Tibial artery (tissue), 4 donors: ENCODE results near the gene ZCCHC7.
"Not testable (repeated sequence)": the region's sequence is repeated elsewhere in the genome, so short reads cannot be mapped to it uniquely, and the experiment has no call there.

ENCODE experiments used
- DNase-seq, 2 donors: peaks; one replicate each; pipeline ENCODE4 v3.0.0-alpha.2; 2019
- H3K27ac ChIP-seq, 2 donors: fragments of 200-600 bp; sonication (generic) in 1 of 2; 1 replicate in 1 of 2; 2 replicates in 1 of 2; pipeline ENCODE4 v1.5.1; 2018 to 2019; ENCODE audit warnings: mild to moderate bottlenecking in 1 of 2
- H3K27me3 ChIP-seq, 2 donors: fragments of 200-600 bp; sonication (generic) in 1 of 2; one replicate each; pipeline versions ENCODE4 v1.5.1 to v1.6.0; 2016 to 2019
- H3K36me3 ChIP-seq, 3 donors: fragments of 200-600 bp; sonication (generic) in 2 of 3; one replicate each; pipeline ENCODE4 v1.5.1; 2016 to 2019; ENCODE audit warnings: mild to moderate bottlenecking in 2 of 3
- H3K4me1 ChIP-seq, 4 donors: fragments of 200-600 bp; sonication (generic) in 2 of 4; 1 replicate in 3 of 4; 2 replicates in 1 of 4; pipeline ENCODE4 v1.5.1; 2016 to 2019
- H3K4me3 ChIP-seq, 2 donors: fragments of 200-600 bp; sonication (generic) in 1 of 2; 1 replicate in 1 of 2; 2 replicates in 1 of 2; pipeline ENCODE4 v1.5.1; 2018 to 2019; ENCODE audit warnings: mild to moderate bottlenecking in 2 of 2
- H3K9me3 ChIP-seq, 3 donors: fragments of 200-600 bp; sonication (generic) in 1 of 3; one replicate each; pipeline ENCODE4 v1.5.1; 2016 to 2019
- CTCF ChIP-seq, 2 experiments: fragments of 200-600 bp in 1 of 2; fragments of 450-650 bp in 1 of 2; IDR thresholded peaks; one replicate each; pipeline ENCODE4 v1.5.1; 2017 to 2019; ENCODE audit warnings: antibody characterized with exemption in 2 of 2, mild to moderate bottlenecking in 1 of 2, moderate library complexity in 1 of 2
- intact Hi-C: fragments of 100-400 bp; cut with DNase I; formaldehyde crosslinking; loops from one replicate; pipeline ENCODE4 v1.15.0; 2023; ENCODE audit warnings: low total_unique reads

ZCCHC7 gene

DNA sequence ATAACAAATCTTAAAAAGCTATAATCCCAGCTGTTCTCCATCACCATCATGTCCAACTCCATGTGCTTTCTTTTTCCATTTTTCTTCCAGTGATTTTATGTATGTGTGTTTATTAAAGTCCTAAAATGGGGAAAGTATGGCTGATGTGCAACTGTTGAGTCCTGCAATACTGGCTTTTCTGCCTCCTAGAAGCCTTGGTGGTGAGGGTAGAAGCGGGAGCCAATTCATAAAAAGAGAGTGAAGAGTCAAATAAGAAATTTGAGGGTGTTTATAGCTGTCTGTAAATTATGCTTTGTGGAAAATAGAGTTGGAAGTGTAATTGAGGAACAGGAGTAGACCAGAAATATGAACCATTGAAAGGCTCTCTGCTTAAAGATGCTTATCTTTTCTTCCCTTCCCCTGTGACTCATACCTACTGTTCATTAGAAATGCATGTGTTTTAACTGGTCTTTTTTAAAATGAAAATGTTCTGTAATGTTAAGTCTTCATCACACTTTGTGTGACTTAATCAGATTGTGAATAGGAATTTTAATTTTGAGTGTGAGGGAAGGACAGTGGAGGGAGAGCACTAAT, 80.1 kb downstream of the ZCCHC7 start:
- intact Hi-C loops: no loop called here
- H3K4me3 ChIP-seq: no peak overlapping the region
- no peaks in the 10 kb centered on the region for H3K9me3 ChIP-seq
- no peak for TF ChIP-seq CTCF (IDR thresholded peaks at IDR 0.05)
- H3K27me3 ChIP-seq: no peaks in the 10 kb centered on the region
- peaks cover 4 to 6% (median 4%) of the 10 kb centered on the region in 3 donors for H3K36me3 ChIP-seq
- H3K27ac ChIP-seq: no peak overlapping the region
- no peak for DNase-seq
- H3K4me1 ChIP-seq: peaks cover 0 to 18% (median 2%) of the 10 kb centered on the region in 4 donors

DNA sequence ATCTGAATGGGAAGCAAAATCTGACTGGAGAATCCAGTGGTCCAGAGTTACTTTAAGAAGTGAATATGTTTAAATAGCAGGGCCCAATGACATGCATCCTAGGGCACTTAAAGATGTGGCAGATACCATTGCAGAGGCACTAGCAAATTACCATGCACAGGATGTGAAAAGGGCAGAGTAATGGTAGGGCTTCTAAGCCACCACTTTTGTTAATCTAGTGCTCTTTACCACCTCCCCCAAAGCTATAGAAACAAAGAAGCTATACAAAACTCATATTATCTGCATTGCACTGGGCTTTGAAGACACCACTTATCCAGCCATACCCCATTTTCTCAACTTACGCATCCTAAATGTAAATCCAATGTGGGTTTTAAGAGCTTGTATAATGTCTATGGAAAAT, 81.2 kb downstream of the ZCCHC7 start:
- Histone ChIP-seq H3K27me3 (no peaks in the 10 kb centered on the region), H3K4me1 (peaks cover 0 to 15% (median 2%) of the 10 kb centered on the region in 4 donors), H3K27ac (no peak overlapping the region), H3K36me3 (peaks cover 4 to 12% (median 10%) of the 10 kb centered on the region in 3 donors), H3K9me3 (no peaks in the 10 kb centered on the region), H3K4me3 (no peak overlapping the region)
- intact Hi-C loops: no loop called here
- TF ChIP-seq CTCF (IDR thresholded peaks at IDR 0.05): no peak
- no peak for DNase-seq

- H3K4me3 ChIP-seq: no peak overlapping the region
- H3K36me3 ChIP-seq: peaks cover 4 to 12% (median 12%) of the 10 kb centered on the region in 3 donors
- peaks cover 0 to 10% (median under 1%) of the 10 kb centered on the region in 4 donors for H3K4me1 ChIP-seq
- no peak overlapping the region for H3K27ac ChIP-seq
- TF ChIP-seq CTCF (IDR thresholded peaks at IDR 0.05): no peak
- DNase-seq: no peak
- H3K27me3 ChIP-seq: no peaks in the 10 kb centered on the region
- no peaks in the 10 kb centered on the region for H3K9me3 ChIP-seq
- intact Hi-C loops: no loop called here
These were observed 81.7 kb downstream of the ZCCHC7 start for GRCh38 chr9:37202091-37202490.

GRCh38 chr9:37203456-37203855, 83.1 kb downstream of the ZCCHC7 start:
- H3K4me3 ChIP-seq, H3K4me1 ChIP-seq, DNase-seq, intact Hi-C loops, H3K27ac ChIP-seq, H3K27me3 ChIP-seq, H3K9me3 ChIP-seq: not testable (repeated sequence)
- peaks cover 4 to 19% (median 12%) of the 10 kb centered on the region in 3 donors for H3K36me3 ChIP-seq

- intact Hi-C loops: no loop called here
- Histone ChIP-seq H3K27ac (no peak overlapping the region), H3K36me3 (peaks cover 4 to 19% (median 12%) of the 10 kb centered on the region in 3 donors), H3K27me3 (no peaks in the 10 kb centered on the region), H3K4me1 (no peaks in the 10 kb centered on the region), H3K9me3 (no peaks in the 10 kb centered on the region), H3K4me3 (no peak overlapping the region)
- DNase-seq: no peak
- TF ChIP-seq CTCF (IDR thresholded peaks at IDR 0.05): no peak
These were observed 85.8 kb downstream of the ZCCHC7 start for GRCh38 chr9:37206121-37206620.

DNA sequence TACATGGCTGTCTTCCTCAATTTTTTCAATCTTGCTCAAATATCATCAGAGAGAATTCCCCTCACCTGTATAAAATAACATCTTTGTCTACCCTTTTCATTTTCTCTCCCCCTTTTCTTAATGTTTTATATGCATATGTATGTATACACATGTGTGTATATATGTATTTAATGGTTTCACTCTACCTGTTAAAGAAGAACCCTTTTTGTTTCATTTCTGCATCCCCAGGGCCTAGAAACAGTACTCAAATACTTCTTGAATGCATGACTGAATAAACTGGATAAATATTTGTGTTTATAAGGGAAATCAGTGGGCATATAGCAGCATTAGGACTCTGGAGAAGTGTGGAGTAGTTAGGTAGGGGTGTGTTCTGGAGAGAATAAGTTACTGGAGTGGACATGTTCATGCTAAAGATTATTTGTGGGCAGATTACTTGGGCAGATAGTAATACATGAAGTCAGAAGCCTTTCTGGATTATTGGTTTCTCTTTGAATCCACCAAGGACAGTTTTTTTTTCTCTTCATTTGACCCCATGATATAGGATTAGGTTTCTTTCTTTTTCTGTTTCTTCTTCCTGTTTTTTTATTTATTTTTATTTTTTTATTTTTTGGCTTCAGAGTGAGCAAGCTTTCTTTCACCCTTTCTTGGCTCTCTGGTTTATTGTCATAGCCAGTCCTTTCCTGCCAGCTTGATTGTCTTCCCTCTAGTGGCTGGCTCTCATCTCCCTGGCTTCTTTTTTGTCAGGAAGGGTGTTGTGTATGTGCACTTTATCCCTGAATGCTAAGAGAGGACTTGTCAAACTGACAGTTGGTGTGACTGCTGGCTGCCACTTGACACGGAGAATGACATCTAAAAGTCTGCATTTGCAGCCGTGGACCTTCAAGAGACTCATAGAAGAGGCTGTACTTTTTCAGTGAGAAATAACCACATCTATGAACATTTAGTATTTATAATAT, 89.3 kb downstream of the ZCCHC7 start:
- Histone ChIP-seq H3K9me3 (no peaks in the 10 kb centered on the region), H3K36me3 (peaks cover 0 to 12% (median 8%) of the 10 kb centered on the region in 3 donors), H3K27me3 (no peaks in the 10 kb centered on the region), H3K4me1 (no peaks in the 10 kb centered on the region), H3K4me3 (no peak overlapping the region), H3K27ac (no peak overlapping the region)
- no peak for DNase-seq
- TF ChIP-seq CTCF (IDR thresholded peaks at IDR 0.05): no peak
- intact Hi-C loops: no loop called here
